HCT116 (cell line): ENCODE data around the gene PLEKHM3. TPM values are rescaled to one million over a fixed set of nuclear protein-coding genes. Genes with fewer than 3 reads are reported as not detected.

ENCODE experiments used
- ATAC-seq: fragments of 200-7000 bp; cut with Tn5 transposase; 2 replicates; pipeline ENCODE4 v1.9.1; 2020; ENCODE audit warnings: mild to moderate bottlenecking, moderate library complexity
- BruUV-seq: library from RNA; stranded (reverse); fragments of 400-500 nt; replicated peaks from 2 replicates; lab custom pipeline; 2021; lab: Mats Ljungman, UMichigan
- CTCF ChIA-PET: fragments of 300-600 bp; sonication (Branson Sonifier 250); formaldehyde crosslinking; loops from one replicate; lab custom pipeline; 2021; ENCODE audit warnings: antibody characterized with exemption; lab: Charles Lee
- POLR2A ChIA-PET: fragments of 300-600, 350-600 bp; sonication (Branson Sonifier 250); formaldehyde crosslinking; loops from one replicate; lab custom pipeline; 2021; ENCODE audit warnings: antibody characterized with exemption; lab: Charles Lee
- RAD21 ChIA-PET, 2 experiments: fragments of 300-600 bp; sonication (Branson Sonifier 250); formaldehyde crosslinking; loops; one replicate each; lab custom pipeline; 2023; ENCODE audit warnings: low total read pairs in 2 of 2; ENCODE audit not compliant: uncharacterized antibody in 2 of 2, unreplicated experiment in 2 of 2, low non-redundant PET in 1 of 2; lab: Charles Lee
- DNase-seq: peaks from one replicate; pipeline ENCODE4 v3.0.0-alpha.2; 2010; ENCODE audit warnings: low read depth, low spot score
- H2AFZ ChIP-seq: fragments of 200-600 bp; shearing (Covaris generic), sonication (generic); 2 replicates; pipeline ENCODE4 v1.6.1; 2017; ENCODE audit warnings: low read depth, mixed run types, mixed read lengths, antibody characterized with exemption, low read length; ENCODE audit not compliant: poor library complexity, severe bottlenecking
- H3K27ac ChIP-seq: 2 replicates; pipeline ENCODE4 v1.5.1; 2012; ENCODE audit warnings: low read depth, low read length
- H3K27me3 ChIP-seq: fragments of 200-600 bp; sonication (generic); 2 replicates; pipeline ENCODE4 v1.6.1; 2016; ENCODE audit warnings: mixed run types, low read length, mixed read lengths; ENCODE audit not compliant: insufficient read depth
- H3K36me3 ChIP-seq, 2 experiments: fragments of 200-500 bp in 1 of 2; fragments of 200-600 bp in 1 of 2; sonication (Bioruptor generic) in 1 of 2; sonication (generic) in 1 of 2; 2 replicates each; pipeline versions ENCODE4 v1.5.1 to v1.6.1; 2014 to 2016; ENCODE audit warnings: low read length in 2 of 2, inconsistent platforms in 1 of 2, mixed read lengths in 1 of 2, mixed run types in 1 of 2; ENCODE audit not compliant: insufficient read depth in 2 of 2, control insufficient read depth in 1 of 2
- H3K4me1 ChIP-seq, 2 experiments: fragments of 200-600 bp in 1 of 2; sonication (generic) in 1 of 2; 2 replicates each; pipeline versions ENCODE4 v1.5.1 to v1.6.1; 2012 to 2017; ENCODE audit warnings: low read length in 2 of 2, inconsistent platforms in 1 of 2, mild to moderate bottlenecking in 1 of 2, mixed read lengths in 1 of 2, mixed run types in 1 of 2, moderate library complexity in 1 of 2; ENCODE audit not compliant: insufficient read depth in 2 of 2, control insufficient read depth in 1 of 2
- H3K4me2 ChIP-seq: fragments of 200-600 bp; sonication (generic); 2 replicates; pipeline ENCODE4 v1.6.1; 2017; ENCODE audit warnings: mixed run types, low read length, mixed read lengths
- H3K4me3 ChIP-seq, 2 experiments: fragments of 200-600 bp in 1 of 2; sonication (generic) in 1 of 2; replicated peaks in 1 of 2; 2 replicates each; pipeline ENCODE4 v1.5.1; 2011 to 2016; ENCODE audit warnings: low read length in 2 of 2, control low read depth in 1 of 2, low read depth in 1 of 2, mild to moderate bottlenecking in 1 of 2, mixed read lengths in 1 of 2, mixed run types in 1 of 2
- H3K79me2 ChIP-seq: fragments of 200-600 bp; sonication (generic); 2 replicates; pipeline ENCODE4 v1.6.1; 2017; ENCODE audit warnings: mild to moderate bottlenecking, mixed run types, low read length, moderate library complexity, mixed read lengths; ENCODE audit not compliant: insufficient read depth
- H3K9ac ChIP-seq: fragments of 200-600 bp; sonication (generic); 2 replicates; pipeline ENCODE4 v1.6.1; 2016; ENCODE audit warnings: low read length, mixed read lengths
- H3K9me2 ChIP-seq: fragments of 200-600 bp; sonication (generic), shearing (Covaris generic); 2 replicates; pipeline ENCODE4 v1.6.1; 2017; ENCODE audit warnings: mixed run types, mild to moderate bottlenecking, moderate library complexity; ENCODE audit not compliant: insufficient read depth
- H3K9me3 ChIP-seq, 2 experiments: fragments of 200-500 bp in 1 of 2; fragments of 200-600 bp in 1 of 2; sonication (Bioruptor generic) in 1 of 2; sonication (generic) in 1 of 2; 2 replicates each; pipeline ENCODE4 v1.6.1; 2014 to 2017; ENCODE audit warnings: low read length in 2 of 2, mixed read lengths in 2 of 2, inconsistent platforms in 1 of 2, low read depth in 1 of 2, mild to moderate bottlenecking in 1 of 2, mixed run types in 1 of 2, moderate library complexity in 1 of 2; ENCODE audit not compliant: control insufficient read depth in 1 of 2, insufficient read depth in 1 of 2
- H4K20me1 ChIP-seq: fragments of 200-600 bp; sonication (generic), shearing (Covaris generic); 2 replicates; pipeline ENCODE4 v1.6.1; 2017; ENCODE audit warnings: mixed run types, mild to moderate bottlenecking, moderate library complexity; ENCODE audit not compliant: insufficient read depth
- ATF3 ChIP-seq: IDR thresholded peaks from 2 replicates; pipeline ENCODE4 v1.6.1; 2012
- CBX3 ChIP-seq: IDR thresholded peaks from 2 replicates; pipeline ENCODE4 v1.6.1; 2012; ENCODE audit warnings: low read depth
- EGR1 ChIP-seq: IDR thresholded peaks from 2 replicates; pipeline ENCODE4 v1.6.1; 2012; ENCODE audit warnings: low read depth
- ELF1 ChIP-seq: IDR thresholded peaks from 2 replicates; pipeline ENCODE4 v1.6.1; 2012; ENCODE audit warnings: low read depth, borderline replicate concordance
- EZH2phosphoT487 ChIP-seq: fragments of 200-600 bp; IDR thresholded peaks from 2 replicates; pipeline ENCODE4 v1.6.1; 2018; ENCODE audit warnings: antibody characterized with exemption, borderline replicate concordance
- FOSL1 ChIP-seq: IDR thresholded peaks from 2 replicates; pipeline ENCODE4 v1.6.1; 2012; ENCODE audit warnings: low read depth
- JUND ChIP-seq: IDR thresholded peaks from 2 replicates; pipeline ENCODE4 v1.6.1; 2012
- MAX ChIP-seq: IDR thresholded peaks from 2 replicates; pipeline ENCODE4 v1.6.1; 2012
- POLR2A ChIP-seq: IDR thresholded peaks from 2 replicates; pipeline ENCODE4 v1.7.0; 2011; ENCODE audit warnings: borderline replicate concordance; ENCODE audit not compliant: insufficient read depth, insufficient read length; ENCODE audit errors: extremely low read depth
- REST ChIP-seq: IDR thresholded peaks from 2 replicates; pipeline ENCODE4 v1.6.1; 2012; ENCODE audit warnings: low read depth
- SIN3A ChIP-seq: IDR thresholded peaks from 2 replicates; pipeline ENCODE4 v1.6.1; 2012; ENCODE audit warnings: low read depth
- SP1 ChIP-seq: IDR thresholded peaks from 2 replicates; pipeline ENCODE4 v1.6.1; 2012; ENCODE audit warnings: low read depth
- SRF ChIP-seq: IDR thresholded peaks from 2 replicates; pipeline ENCODE4 v1.6.1; 2012; ENCODE audit warnings: low read depth
- YY1 ChIP-seq: IDR thresholded peaks from 2 replicates; pipeline ENCODE4 v1.6.1; 2011; ENCODE audit warnings: low read length, low read depth, moderate library complexity, mild to moderate bottlenecking; ENCODE audit not compliant: insufficient replicate concordance; ENCODE audit errors: extremely low read depth
- ZFX ChIP-seq: fragments of 450-650 bp; IDR thresholded peaks from 2 replicates; pipeline ENCODE4 v1.6.1; 2017
- ZNF274 ChIP-seq: fragments of 200-500 bp; sonication (Bioruptor generic); IDR thresholded peaks from 2 replicates; pipeline ENCODE4 v1.6.1; 2014; ENCODE audit warnings: mild to moderate bottlenecking, low read depth, low read length, inconsistent platforms
- intact Hi-C: fragments of 100-400 bp; cut with micrococcal nuclease; formaldehyde crosslinking; loops from 2 replicates; pipeline ENCODE4 v1.10.0; 2022
- total RNA-seq: library from RNA; stranded (reverse); gene quantifications from one replicate; pipeline ENCODE4 v1.2.1, GENCODE V29; 2021; ENCODE audit not compliant: unreplicated experiment
- TF ChIP-seq, protein P1 (sequence below): IDR thresholded peaks from 2 replicates; pipeline ENCODE4 v1.6.1; 2011; ENCODE audit warnings: mild to moderate bottlenecking, low read length, moderate library complexity; ENCODE audit not compliant: insufficient replicate concordance; ENCODE audit errors: extremely low read depth
- TF ChIP-seq, protein P2 (sequence below), 3 experiments: fragments of 200-600 bp in 1 of 3; sonication (generic) in 1 of 3; IDR thresholded peaks in 2 of 3; conservative IDR thresholded peaks in 1 of 3; 2 replicates each; pipeline ENCODE4 v1.5.1; 2012 to 2017; ENCODE audit warnings: low read depth in 2 of 3, low read length in 2 of 3, antibody characterized with exemption in 1 of 3, borderline replicate concordance in 1 of 3, control low read depth in 1 of 3, mild to moderate bottlenecking in 1 of 3, mixed read lengths in 1 of 3, mixed run types in 1 of 3, moderate library complexity in 1 of 3; ENCODE audit not compliant: insufficient read depth in 1 of 3

Gene PLEKHM3
- total RNA-seq, 1 experiment from 2014 or later: 6.3 TPM

- H2AFZ ChIP-seq: no peak overlapping the region
- TF ChIP-seq REST: no peak
- no peak for TF ChIP-seq MAX
- TF ChIP-seq SRF: no peak
- no peak for TF ChIP-seq EGR1
- TF ChIP-seq JUND: no peak
- TF ChIP-seq FOSL1: no peak
- TF ChIP-seq ATF3: no peak
- TF ChIP-seq, protein P1, sequence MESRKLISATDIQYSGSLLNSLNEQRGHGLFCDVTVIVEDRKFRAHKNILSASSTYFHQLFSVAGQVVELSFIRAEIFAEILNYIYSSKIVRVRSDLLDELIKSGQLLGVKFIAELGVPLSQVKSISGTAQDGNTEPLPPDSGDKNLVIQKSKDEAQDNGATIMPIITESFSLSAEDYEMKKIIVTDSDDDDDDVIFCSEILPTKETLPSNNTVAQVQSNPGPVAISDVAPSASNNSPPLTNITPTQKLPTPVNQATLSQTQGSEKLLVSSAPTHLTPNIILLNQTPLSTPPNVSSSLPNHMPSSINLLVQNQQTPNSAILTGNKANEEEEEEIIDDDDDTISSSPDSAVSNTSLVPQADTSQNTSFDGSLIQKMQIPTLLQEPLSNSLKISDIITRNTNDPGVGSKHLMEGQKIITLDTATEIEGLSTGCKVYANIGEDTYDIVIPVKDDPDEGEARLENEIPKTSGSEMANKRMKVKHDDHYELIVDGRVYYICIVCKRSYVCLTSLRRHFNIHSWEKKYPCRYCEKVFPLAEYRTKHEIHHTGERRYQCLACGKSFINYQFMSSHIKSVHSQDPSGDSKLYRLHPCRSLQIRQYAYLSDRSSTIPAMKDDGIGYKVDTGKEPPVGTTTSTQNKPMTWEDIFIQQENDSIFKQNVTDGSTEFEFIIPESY: no peak
- TF ChIP-seq POLR2A: no peak
- TF ChIP-seq SIN3A: no peak
- TF ChIP-seq ZNF274: no peak
- TF ChIP-seq, protein P2, sequence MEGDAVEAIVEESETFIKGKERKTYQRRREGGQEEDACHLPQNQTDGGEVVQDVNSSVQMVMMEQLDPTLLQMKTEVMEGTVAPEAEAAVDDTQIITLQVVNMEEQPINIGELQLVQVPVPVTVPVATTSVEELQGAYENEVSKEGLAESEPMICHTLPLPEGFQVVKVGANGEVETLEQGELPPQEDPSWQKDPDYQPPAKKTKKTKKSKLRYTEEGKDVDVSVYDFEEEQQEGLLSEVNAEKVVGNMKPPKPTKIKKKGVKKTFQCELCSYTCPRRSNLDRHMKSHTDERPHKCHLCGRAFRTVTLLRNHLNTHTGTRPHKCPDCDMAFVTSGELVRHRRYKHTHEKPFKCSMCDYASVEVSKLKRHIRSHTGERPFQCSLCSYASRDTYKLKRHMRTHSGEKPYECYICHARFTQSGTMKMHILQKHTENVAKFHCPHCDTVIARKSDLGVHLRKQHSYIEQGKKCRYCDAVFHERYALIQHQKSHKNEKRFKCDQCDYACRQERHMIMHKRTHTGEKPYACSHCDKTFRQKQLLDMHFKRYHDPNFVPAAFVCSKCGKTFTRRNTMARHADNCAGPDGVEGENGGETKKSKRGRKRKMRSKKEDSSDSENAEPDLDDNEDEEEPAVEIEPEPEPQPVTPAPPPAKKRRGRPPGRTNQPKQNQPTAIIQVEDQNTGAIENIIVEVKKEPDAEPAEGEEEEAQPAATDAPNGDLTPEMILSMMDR (IDR thresholded peaks at IDR 0.05 in 2 of 3, conservative IDR thresholded peaks at IDR 0.05 in 1 of 3; ENCODE audit: borderline replicate concordance in 1 of 3, insufficient read depth in 1 of 3, low read depth in 2 of 3, low read length in 2 of 3): no peak
- no peak for TF ChIP-seq EZH2phosphoT487
- no peak for TF ChIP-seq YY1
- TF ChIP-seq ELF1: no peak
- TF ChIP-seq SP1: no peak
- no peak for TF ChIP-seq CBX3
- TF ChIP-seq ZFX: no peak
- TF ChIP-seq, all 23 proteins: peak for 0
- H3K79me2 ChIP-seq: no peaks in the 10 kb centered on the region
- H3K9me3 ChIP-seq: no peaks in the 10 kb centered on the region
- ATAC-seq (no peak), DNase-seq (no peak)
- H4K20me1 ChIP-seq: no peaks in the 10 kb centered on the region
- no peak overlapping the region; the same call in 1 of the 2 replicates for H3K4me2 ChIP-seq
- ChIA-PET RAD21 (interaction anchor here in 1 of 2 experiments (0.5 kb wide), 1 partner anchor 19 kb away, joined by 4 read pairs; no protein-coding TSS in a partner anchor), POLR2A (no interaction called here), CTCF (no interaction called here)
- H3K27ac ChIP-seq: no peak overlapping the region
- no peaks in the 10 kb centered on the region for H3K9me2 ChIP-seq
- no peak overlapping the region for H3K9ac ChIP-seq
- H3K4me1 ChIP-seq: peaks cover 0 to 9% of the 10 kb centered on the region in 2 experiments; a peak in 1 of 4 replicates
- BruUV-seq: no TSS peak
- no peak overlapping the region for H3K4me3 ChIP-seq
- H3K27me3 ChIP-seq: no peaks in the 10 kb centered on the region
- intact Hi-C loops: no loop called here
- no peaks in the 10 kb centered on the region for H3K36me3 ChIP-seq
Measured at GRCh38 chr2:207869784-207870778, 155.2 kb downstream of the PLEKHM3 start.
